DND-41 (cell line): ENCODE data around the gene EML6.

Source experiments
- CTCF ChIP-seq: IDR thresholded peaks from 2 replicates; pipeline ENCODE4 v1.5.1; 2012; ENCODE audit warnings: borderline replicate concordance, low read length, moderate library complexity, mild to moderate bottlenecking; ENCODE audit not compliant: poor library complexity, severe bottlenecking; ENCODE audit errors: extremely low read depth
- EZH2 ChIP-seq: IDR thresholded peaks from 3 replicates; pipeline ENCODE4 v1.6.1; 2012; ENCODE audit warnings: borderline replicate concordance, low read depth, mild to moderate bottlenecking, moderate library complexity, low read length, inconsistent platforms; ENCODE audit not compliant: severe bottlenecking

- TF ChIP-seq EZH2 (no peak), CTCF (no peak)
Measured at GRCh38 chr2:54975598-54976492, 252.4 kb downstream of the EML6 start.
